ENCODE data around the gene AGAP3.

The AGAP3 gene

GRCh38 chr7:151109094-151110048 is 23.1 kb downstream of the AGAP3 start:
- peak; percentile 31 for DNase-seq (ENCODE audit: low read depth, low spot score)

- DNase-seq (ENCODE audit: low read depth, low spot score) = no peak
Measured at GRCh38 chr7:151110236-151110940, 24.1 kb downstream of the AGAP3 start.

GRCh38 chr7:151110941-151111645 is 24.8 kb downstream of the AGAP3 start:
- peak; percentile 87 for DNase-seq (ENCODE audit: low read depth, low spot score)

DNA sequence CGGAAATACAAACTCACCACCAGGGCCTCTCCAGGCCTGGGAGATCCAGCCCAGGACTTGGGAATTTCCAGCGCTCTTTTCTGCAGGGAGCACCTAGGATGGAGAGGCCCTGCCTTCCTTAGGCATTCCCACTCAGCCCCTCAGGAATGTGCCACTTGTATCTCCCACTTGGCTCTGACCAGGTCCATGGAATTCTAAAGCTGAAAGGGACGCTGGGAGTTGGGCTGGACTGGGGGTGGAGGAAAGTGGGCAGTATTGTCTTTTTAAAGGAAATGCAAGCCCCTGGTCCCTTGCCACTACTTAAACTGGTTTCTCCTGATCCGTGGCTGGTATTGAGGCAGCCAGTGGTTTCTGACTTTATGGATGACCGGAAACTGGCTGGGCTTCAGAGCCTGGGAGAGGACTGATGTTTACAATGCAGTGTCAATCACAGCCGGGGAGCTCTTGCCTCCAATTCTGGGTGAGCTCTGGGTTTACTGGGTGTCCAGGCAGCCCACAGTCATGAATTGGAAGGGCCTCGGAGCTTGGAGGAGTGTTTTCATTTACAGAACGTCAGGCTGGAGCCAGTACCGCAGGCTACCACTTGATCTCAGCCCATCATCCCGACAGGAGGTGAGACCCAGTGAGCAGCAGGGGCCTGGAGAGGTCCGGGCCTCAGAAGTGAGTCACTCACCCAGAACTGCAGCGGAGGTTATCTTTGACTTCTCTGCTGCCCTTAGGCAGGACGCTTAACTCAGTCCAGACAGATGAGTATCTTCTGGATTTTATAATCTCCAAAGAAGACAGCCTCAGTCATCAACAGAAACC is 27.3 kb downstream of the AGAP3 start:
- peak; percentile 89 for DNase-seq (ENCODE audit: low read depth, low spot score)

GRCh38 chr7:151114151-151115090 is 28.1 kb downstream of the AGAP3 start:
- peak; percentile 69 for DNase-seq (ENCODE audit: low read depth, low spot score)

DNA sequence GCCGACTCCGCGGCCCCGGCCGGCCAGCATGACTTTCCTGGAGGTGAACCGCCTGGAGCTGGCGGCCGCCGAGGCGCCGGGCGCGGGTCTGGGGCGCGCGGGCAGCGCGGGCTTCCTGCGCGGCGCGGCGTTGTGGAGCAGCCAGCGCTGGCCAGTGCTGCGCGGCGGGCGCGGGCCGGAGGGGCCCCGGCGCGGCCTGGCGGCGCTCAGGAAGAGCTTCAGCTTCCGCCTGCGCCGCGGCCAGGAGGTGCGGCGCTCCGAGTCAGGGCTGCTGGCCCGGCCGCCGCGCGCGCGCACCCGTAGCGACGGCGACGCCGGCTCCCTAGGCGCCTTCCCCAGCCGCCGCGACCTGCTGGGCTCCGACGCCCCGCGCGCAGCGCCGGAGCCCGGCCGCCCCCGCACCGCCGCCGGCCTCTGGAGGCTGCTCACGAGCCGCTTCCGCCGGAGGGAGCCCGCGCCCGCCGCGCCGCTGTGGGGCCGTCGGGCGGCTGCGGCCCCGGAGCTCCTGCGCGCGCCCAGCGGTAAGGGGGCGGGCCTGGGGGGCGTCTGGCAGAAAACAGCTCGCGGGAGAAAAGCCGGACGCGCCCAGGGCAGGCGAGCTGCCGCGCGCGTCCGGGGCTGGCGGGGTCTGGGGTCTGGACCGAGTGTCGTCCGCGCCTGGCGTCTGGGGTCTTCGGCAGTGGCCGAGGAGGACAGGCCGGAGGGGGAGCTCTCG is 29.0 kb downstream of the AGAP3 start:
- DNase-seq (ENCODE audit: low read depth, low spot score) = peak; percentile 52

GRCh38 chr7:151115836-151116418 is 29.7 kb downstream of the AGAP3 start:
- DNase-seq (ENCODE audit: low read depth, low spot score) = peak; percentile 57

GRCh38 chr7:151116603-151117440 is 30.5 kb downstream of the AGAP3 start:
- no peak for DNase-seq (ENCODE audit: low read depth, low spot score)

DNA sequence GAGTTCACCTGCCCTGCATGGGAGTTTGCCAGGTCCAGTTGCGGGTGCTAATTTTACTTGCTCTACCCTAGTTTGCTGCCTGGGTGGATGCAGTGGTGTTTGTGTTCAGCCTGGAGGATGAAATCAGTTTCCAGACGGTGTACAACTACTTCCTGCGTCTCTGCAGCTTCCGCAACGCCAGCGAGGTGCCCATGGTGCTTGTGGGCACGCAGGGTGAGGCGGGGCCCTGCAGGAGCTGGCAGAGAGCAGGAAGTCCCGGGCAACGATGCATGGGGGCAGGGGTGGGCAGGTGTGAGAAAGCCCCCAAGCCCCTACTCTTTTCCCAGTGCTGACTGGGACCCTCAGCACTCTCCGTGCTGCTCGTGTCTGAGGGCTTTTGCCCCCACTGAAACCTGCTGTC is 31.3 kb downstream of the AGAP3 start:
- DNase-seq (ENCODE audit: low read depth, low spot score) = no peak

DNA sequence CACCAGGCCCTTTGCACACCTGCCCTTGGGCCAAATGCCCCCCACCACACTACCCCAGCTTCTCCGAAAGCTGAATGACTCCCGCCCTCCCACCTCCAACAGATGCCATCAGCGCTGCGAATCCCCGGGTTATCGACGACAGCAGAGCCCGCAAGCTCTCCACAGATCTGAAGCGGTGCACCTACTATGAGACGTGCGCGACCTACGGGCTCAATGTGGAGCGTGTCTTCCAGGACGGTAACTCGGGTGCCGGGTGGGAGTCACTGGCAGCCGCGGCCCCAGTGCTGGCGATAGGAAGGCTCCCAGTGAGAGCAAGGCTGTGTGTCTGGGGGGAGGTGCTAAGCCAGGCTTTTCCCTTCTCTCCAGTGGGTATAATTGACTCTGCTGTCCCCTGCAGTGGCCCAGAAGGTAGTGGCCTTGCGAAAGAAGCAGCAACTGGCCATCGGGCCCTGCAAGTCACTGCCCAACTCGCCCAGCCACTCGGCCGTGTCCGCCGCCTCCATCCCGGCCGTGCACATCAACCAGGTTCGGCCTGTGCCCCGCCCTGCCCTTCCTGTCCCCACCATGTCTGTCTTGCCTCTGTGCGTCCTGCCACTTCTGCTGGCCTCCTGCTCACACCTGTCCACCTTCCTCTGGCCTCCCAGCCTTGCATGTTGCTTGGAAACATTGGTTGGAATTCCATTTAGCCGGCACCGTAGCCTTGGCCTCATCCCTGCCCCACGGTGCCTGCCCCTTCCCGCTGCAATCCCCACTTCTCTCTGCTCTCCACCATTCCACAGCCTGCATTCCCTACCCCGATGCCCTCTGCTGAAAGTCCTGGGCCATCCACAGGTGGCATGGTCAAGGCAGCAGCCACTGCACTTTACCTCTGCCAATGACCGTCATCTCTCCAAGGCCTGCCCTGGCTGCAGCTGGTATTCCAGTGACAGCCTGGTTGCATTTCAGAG is 32.1 kb downstream of the AGAP3 start:
- no peak for DNase-seq (ENCODE audit: low read depth, low spot score)

DNA sequence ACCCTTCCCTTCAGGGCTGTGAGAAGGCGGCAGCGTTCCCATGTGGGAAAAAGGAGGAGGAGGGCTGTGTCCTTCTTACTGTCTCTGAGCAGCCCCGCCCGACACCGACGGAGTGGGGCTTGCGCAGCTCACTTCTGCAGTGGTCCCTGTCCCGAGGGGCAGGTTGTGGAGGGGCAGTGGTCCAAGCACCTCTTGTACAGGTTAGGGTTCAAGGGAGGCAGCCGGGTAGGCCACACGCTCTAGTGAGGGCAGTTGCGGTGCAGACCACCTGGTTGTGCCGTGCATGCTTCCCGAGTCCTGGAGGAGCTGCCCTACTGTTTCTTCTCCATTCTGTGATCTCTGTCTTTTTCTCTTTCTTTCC is 32.8 kb downstream of the AGAP3 start:
- no peak for DNase-seq (ENCODE audit: low read depth, low spot score)

- no peak for DNase-seq (ENCODE audit: low read depth, low spot score)
Measured at GRCh38 chr7:151119902-151120301, 33.6 kb downstream of the AGAP3 start.

- DNase-seq (ENCODE audit: low read depth, low spot score) = no peak
Measured at GRCh38 chr7:151120896-151121295, 34.6 kb downstream of the AGAP3 start.

DNA sequence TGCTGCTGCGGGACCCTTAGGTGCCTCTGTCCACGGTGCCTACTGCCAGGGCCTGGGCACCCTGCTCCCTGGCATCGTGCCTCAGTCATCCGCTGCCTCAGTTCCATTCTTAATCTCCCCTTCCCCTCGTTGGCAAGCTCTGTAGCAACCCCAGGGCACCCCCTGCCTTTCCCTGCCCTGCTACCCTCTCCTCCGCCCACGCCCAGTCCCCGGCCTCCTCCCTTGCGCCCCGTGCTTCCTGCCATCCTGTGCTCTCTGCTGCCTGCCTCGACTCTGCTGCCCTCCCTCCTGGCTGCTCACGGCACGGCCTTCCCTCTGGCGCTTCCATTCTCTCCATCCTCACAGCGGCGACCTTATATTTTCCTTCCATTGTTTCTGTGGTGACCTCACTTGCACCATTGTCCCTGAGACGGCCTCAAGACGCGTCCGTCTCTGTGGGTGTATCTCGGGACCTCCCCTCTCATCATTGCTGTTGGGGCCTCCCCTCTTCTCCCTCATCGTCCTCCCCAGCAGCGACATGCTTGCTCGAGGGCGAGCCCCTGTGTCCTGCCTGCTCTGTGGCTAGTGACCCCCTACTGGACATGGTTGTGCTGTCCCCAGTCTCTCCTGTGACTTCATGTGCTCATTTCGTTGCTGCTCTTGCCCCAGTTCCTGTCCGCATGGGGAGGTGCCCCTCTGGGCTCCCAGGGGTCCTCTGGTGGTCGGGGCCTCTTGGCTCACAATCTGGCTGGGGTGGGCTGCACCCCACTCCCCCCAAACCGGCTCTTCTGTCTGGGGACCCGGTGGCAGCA is 35.3 kb downstream of the AGAP3 start:
- DNase-seq (ENCODE audit: low read depth, low spot score) = no peak

DNA sequence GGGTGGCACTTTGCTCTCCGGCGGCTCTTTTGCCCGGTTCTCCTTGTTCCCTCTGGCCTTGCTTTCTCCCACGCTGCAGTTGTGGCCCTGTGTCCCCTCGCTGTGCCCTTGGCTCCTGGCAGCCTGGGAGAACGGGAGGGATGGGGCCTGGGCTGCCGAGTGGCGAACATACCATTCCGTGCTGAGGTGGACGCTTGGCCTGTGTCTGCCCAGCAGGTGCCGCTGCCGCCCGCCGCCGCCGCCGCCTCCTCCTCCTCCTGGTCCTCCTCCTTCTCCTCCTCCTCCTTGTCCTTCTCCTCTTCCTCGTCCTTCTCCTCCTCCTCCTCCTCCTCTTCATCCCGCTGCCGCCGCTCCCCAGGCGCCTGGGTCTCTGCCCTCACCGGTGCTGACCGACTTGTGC is 36.0 kb downstream of the AGAP3 start:
- DNase-seq (ENCODE audit: low read depth, low spot score) = peak; percentile 80

GRCh38 chr7:151122796-151123157 is 36.5 kb downstream of the AGAP3 start:
- DNase-seq (ENCODE audit: low read depth, low spot score) = no peak
